SK-N-SH (cell line): Measurements from ENCODE around the gene TSC22D2. TPM values are rescaled to one million over a fixed set of nuclear protein-coding genes. Genes with fewer than 3 reads are reported as not detected.

ENCODE experiments used
- CTCF ChIA-PET: fragments of 300-600, 350-600 bp; formaldehyde crosslinking; extraction: SDS; loops from one replicate; lab custom pipeline; 2021; lab: Yijun Ruan, JAX
- POLR2A ChIA-PET: fragments of 350-600 bp; sonication (Branson Sonifier 250); formaldehyde crosslinking; extraction: SDS; loops from one replicate; lab custom pipeline; 2020; ENCODE audit warnings: antibody characterized with exemption, inconsistent platforms; lab: Yijun Ruan, JAX
- DNase-seq: peaks from one replicate; pipeline ENCODE4 v3.0.0; 2012
- H2AFZ ChIP-seq: fragments of 200-600 bp; sonication (generic); 2 replicates; pipeline ENCODE4 v1.8.1; 2016; ENCODE audit warnings: antibody characterized with exemption, mild to moderate bottlenecking, low read depth
- H3F3A ChIP-seq: fragments of 200-600 bp; sonication (generic); replicated peaks from 2 replicates; pipeline ENCODE3; 2016; ENCODE audit warnings: antibody characterized with exemption, mild to moderate bottlenecking; ENCODE audit not compliant: insufficient read depth
- H3K27ac ChIP-seq, 2 experiments: fragments of 200-500 bp in 1 of 2; fragments of 200-600 bp in 1 of 2; sonication (Bioruptor generic) in 1 of 2; sonication (generic), shearing (Covaris generic) in 1 of 2; 2 replicates each; pipeline versions ENCODE4 v1.5.1 to v1.6.1; 2014 to 2016; ENCODE audit warnings: low read depth in 2 of 2, inconsistent platforms in 1 of 2, low read length in 1 of 2, mild to moderate bottlenecking in 1 of 2, mixed read lengths in 1 of 2
- H3K27me3 ChIP-seq: fragments of 200-600 bp; sonication (generic), shearing (Covaris generic); 2 replicates; pipeline ENCODE4 v1.6.1; 2016; ENCODE audit warnings: mixed run types; ENCODE audit not compliant: insufficient read depth
- H3K36me3 ChIP-seq, 2 experiments: fragments of 200-500 bp in 1 of 2; fragments of 200-600 bp in 1 of 2; sonication (Bioruptor generic) in 1 of 2; sonication (generic) in 1 of 2; replicated peaks in 1 of 2; 2 replicates each; pipeline versions ENCODE3 to v1.5.1; 2014 to 2016; ENCODE audit warnings: low read length in 1 of 2, mild to moderate bottlenecking in 1 of 2; ENCODE audit not compliant: insufficient read depth in 2 of 2, control insufficient read depth in 1 of 2
- H3K4me1 ChIP-seq, 2 experiments: fragments of 200-500 bp in 1 of 2; fragments of 200-600 bp in 1 of 2; sonication (Bioruptor generic) in 1 of 2; sonication (generic), shearing (Covaris generic) in 1 of 2; 2 replicates each; pipeline versions ENCODE4 v1.5.1 to v1.6.1; 2014 to 2016; ENCODE audit warnings: low read depth in 1 of 2, low read length in 1 of 2, mixed run types in 1 of 2; ENCODE audit not compliant: insufficient read depth in 2 of 2, control insufficient read depth in 1 of 2
- H3K4me2 ChIP-seq: fragments of 200-600 bp; sonication (generic), shearing (Covaris generic); 2 replicates; pipeline ENCODE4 v1.6.1; 2017; ENCODE audit warnings: mixed run types
- H3K4me3 ChIP-seq, 2 experiments: fragments of 200-500 bp in 1 of 2; fragments of 200-600 bp in 1 of 2; sonication (Bioruptor generic) in 1 of 2; sonication (generic), shearing (Covaris generic) in 1 of 2; 2 replicates each; pipeline versions ENCODE4 v1.5.1 to v1.8.1; 2014 to 2016; ENCODE audit warnings: low read depth in 2 of 2, inconsistent platforms in 1 of 2, low read length in 1 of 2, mild to moderate bottlenecking in 1 of 2, mixed read lengths in 1 of 2, moderate library complexity in 1 of 2
- H3K79me2 ChIP-seq: fragments of 200-600 bp; sonication (generic); 2 replicates; pipeline ENCODE4 v1.8.1; 2017; ENCODE audit warnings: mild to moderate bottlenecking; ENCODE audit not compliant: insufficient read depth
- H3K9ac ChIP-seq: fragments of 200-600 bp; sonication (generic); 2 replicates; pipeline ENCODE4 v1.6.1; 2017; ENCODE audit warnings: mixed run types
- H3K9me2 ChIP-seq: fragments of 200-600 bp; sonication (generic); 2 replicates; pipeline ENCODE4 v1.6.1; 2017; ENCODE audit warnings: mixed run types
- H3K9me3 ChIP-seq: fragments of 200-600 bp; sonication (generic); 2 replicates; pipeline ENCODE4 v1.6.1; 2017; ENCODE audit warnings: mixed run types, mild to moderate bottlenecking, moderate library complexity
- H4K20me1 ChIP-seq: fragments of 200-600 bp; sonication (generic); 2 replicates; pipeline ENCODE4 v1.6.1; 2017; ENCODE audit warnings: mild to moderate bottlenecking, mixed run types; ENCODE audit not compliant: insufficient read depth
- CHD2 ChIP-seq: fragments of 150-350 bp; IDR thresholded peaks from 2 replicates; pipeline ENCODE4 v1.6.1; 2018; ENCODE audit warnings: low read length; ENCODE audit not compliant: partially characterized antibody
- EP300 ChIP-seq, 2 experiments: IDR thresholded peaks; 2 replicates each; pipeline versions ENCODE4 v1.4.0 to v1.6.1; 2012; ENCODE audit warnings: borderline replicate concordance in 1 of 2, low read depth in 1 of 2, low read length in 1 of 2
- IRF3 ChIP-seq: fragments of 150-350 bp; IDR thresholded peaks from 2 replicates; pipeline ENCODE4 v1.6.1; 2016; ENCODE audit warnings: mild to moderate bottlenecking, low read depth, low read length
- MAX ChIP-seq: IDR thresholded peaks from 2 replicates; pipeline ENCODE4 v1.4.0; 2012; ENCODE audit warnings: low read depth
- MEF2A ChIP-seq: IDR thresholded peaks from 2 replicates; pipeline ENCODE4 v1.4.0; 2012; ENCODE audit warnings: low read depth, borderline replicate concordance
- NFIC ChIP-seq: IDR thresholded peaks from 2 replicates; pipeline ENCODE4 v1.4.0; 2012; ENCODE audit warnings: borderline replicate concordance
- PBX3 ChIP-seq: IDR thresholded peaks from 2 replicates; pipeline ENCODE4; 2012
- RAD21 ChIP-seq: IDR thresholded peaks from 2 replicates; pipeline ENCODE4 v1.6.1; 2012; ENCODE audit warnings: mild to moderate bottlenecking, low read length
- RCOR1 ChIP-seq: fragments of 150-350 bp; IDR thresholded peaks from 2 replicates; pipeline ENCODE4 v1.6.1; 2017; ENCODE audit warnings: antibody characterized with exemption, low read length
- TEAD4 ChIP-seq: IDR thresholded peaks from 2 replicates; pipeline ENCODE4 v1.4.0; 2012; ENCODE audit warnings: mild to moderate bottlenecking, borderline replicate concordance; ENCODE audit not compliant: insufficient read depth
- USF1 ChIP-seq: IDR thresholded peaks from 2 replicates; pipeline ENCODE4 v1.4.0; 2012; ENCODE audit warnings: low read depth, borderline replicate concordance
- YY1 ChIP-seq: IDR thresholded peaks from 2 replicates; pipeline ENCODE4 v1.4.0; 2012; ENCODE audit warnings: low read depth, mild to moderate bottlenecking
- ZBTB33 ChIP-seq: IDR thresholded peaks from 2 replicates; pipeline ENCODE4 v1.4.0; 2012; ENCODE audit warnings: low read depth, borderline replicate concordance
- WGBS: methylation state at CpG from one replicate; pipeline ENCODE4 v1.1.6; 2017; ENCODE audit warnings: low lambda C conversion rate; 5-methylcytosine and 5-hydroxymethylcytosine counted together
- polyA plus RNA-seq, 3 experiments: library from polyadenylated mRNA; depleted of rRNA; stranded (reverse); fragments of >200 nt; gene quantifications; 2 replicates each; pipeline ENCODE4 v1.2.3, GENCODE V29; 2012

Gene TSC22D2
- polyA plus RNA-seq, 1 of the 3 experiments (the other 2 are of a cell fraction), result 4.8 TPM

GRCh38 chr3:150503402-150504099 is 95.5 kb downstream of the TSC22D2 start:
- no peak for TF ChIP-seq MEF2A
- no peak for TF ChIP-seq YY1
- TF ChIP-seq RAD21, result no peak
- no peak for TF ChIP-seq EP300 (IDR thresholded peaks at IDR 0.05; ENCODE audit: borderline replicate concordance in 1 of 2, low read depth in 1 of 2, low read length in 1 of 2)
- no peak for TF ChIP-seq CHD2
- TF ChIP-seq IRF3, result no peak
- TF ChIP-seq NFIC, result no peak
- TF ChIP-seq USF1, result no peak
- no peak for TF ChIP-seq MAX
- no peak for TF ChIP-seq PBX3
- no peak for TF ChIP-seq TEAD4
- TF ChIP-seq RCOR1, result no peak
- no peak for TF ChIP-seq ZBTB33
- WGBS, result 75% methylated on average over 2 of the region's 5 CpGs
- no peak for DNase-seq

More at GRCh38 chr3:150503402-150504099, 95.5 kb downstream of the TSC22D2 start:
- H3K9me2 ChIP-seq, result no peaks in the 10 kb centered on the region
- no peak overlapping the region for H3K4me3 ChIP-seq
- no peaks in the 10 kb centered on the region for H3K9me3 ChIP-seq
- H3K36me3 ChIP-seq, result no peaks in the 10 kb centered on the region
- no peaks in the 10 kb centered on the region for H3K79me2 ChIP-seq
- no peak overlapping the region for H3K9ac ChIP-seq
- no peak overlapping the region for H3K27ac ChIP-seq
- H3K4me1 ChIP-seq, result no peaks in the 10 kb centered on the region
- H3K27me3 ChIP-seq, result no peaks in the 10 kb centered on the region
- H4K20me1 ChIP-seq, result no peaks in the 10 kb centered on the region
- H3F3A ChIP-seq, result peaks cover under 1% of the 10 kb centered on the region
- ChIA-PET CTCF (interaction anchor here (1.3 to 2.8 kb wide), 4 partner anchors 8 to 287 kb away, joined by 3 to 12 read pairs (median 4); no protein-coding TSS in a partner anchor), POLR2A (no interaction called here)
- no peak overlapping the region for H2AFZ ChIP-seq
- no peak overlapping the region for H3K4me2 ChIP-seq
